KMS-11 (cell line): ENCODE measurements around the gene IDE.
A peak's percentile ranks its signal among the peaks of the same experiment; 100 is the strongest.
"Not testable (repeated sequence)": the region's sequence is repeated elsewhere in the genome, so short reads cannot be mapped to it uniquely, and the experiment has no call there.

Experiments
- H2AFZ ChIP-seq: fragments of 200-600 bp; sonication (generic); 2 replicates; pipeline ENCODE4 v1.6.1; 2016; ENCODE audit warnings: antibody characterized with exemption, mixed run types, low read depth
- H3K27ac ChIP-seq: fragments of 200-600 bp; sonication (generic); 2 replicates; pipeline ENCODE4 v1.6.1; 2016; ENCODE audit warnings: mild to moderate bottlenecking, mixed run types
- H3K27me3 ChIP-seq: fragments of 200-600 bp; sonication (generic); 2 replicates; pipeline ENCODE4 v1.6.1; 2017; ENCODE audit warnings: mild to moderate bottlenecking, low read depth, mixed run types, moderate library complexity; ENCODE audit not compliant: insufficient read depth
- H3K36me3 ChIP-seq: fragments of 200-600 bp; sonication (generic); 2 replicates; pipeline ENCODE4 v1.6.1; 2017; ENCODE audit warnings: mild to moderate bottlenecking, mixed run types; ENCODE audit not compliant: insufficient read depth
- H3K4me1 ChIP-seq: fragments of 200-600 bp; sonication (generic); 2 replicates; pipeline ENCODE4 v1.6.1; 2016; ENCODE audit warnings: mild to moderate bottlenecking, low read depth, mixed run types; ENCODE audit not compliant: poor library complexity, severe bottlenecking
- H3K4me2 ChIP-seq: fragments of 200-600 bp; sonication (generic); 2 replicates; pipeline ENCODE4 v1.7.0; 2016; ENCODE audit warnings: mild to moderate bottlenecking, mixed run types
- H3K4me3 ChIP-seq: fragments of 200-600 bp; sonication (generic); IDR thresholded peaks from 2 replicates; pipeline ENCODE4 v1.6.1; 2017; ENCODE audit warnings: low read depth, low read length, mixed read lengths; ENCODE audit not compliant: insufficient read depth
- H3K79me2 ChIP-seq: fragments of 200-600 bp; sonication (generic); 2 replicates; pipeline ENCODE4 v1.6.1; 2016; ENCODE audit warnings: low read depth, mixed run types; ENCODE audit not compliant: insufficient read depth
- H3K9ac ChIP-seq: fragments of 200-600 bp; sonication (generic); 2 replicates; pipeline ENCODE4 v1.6.1; 2016; ENCODE audit warnings: mild to moderate bottlenecking, mixed run types
- H4K20me1 ChIP-seq: fragments of 200-600 bp; sonication (generic); 2 replicates; pipeline ENCODE4 v1.6.1; 2016; ENCODE audit warnings: mild to moderate bottlenecking, mixed run types; ENCODE audit not compliant: insufficient read depth
- CTCF ChIP-seq: fragments of 200-600 bp; sonication (generic); conservative IDR thresholded peaks from 2 replicates; pipeline ENCODE4 v1.6.1; 2017; ENCODE audit warnings: low read depth, mild to moderate bottlenecking, antibody characterized with exemption, low read length, moderate library complexity, mixed read lengths

The IDE gene

GRCh38 chr10:92591550-92592022 lies 17.7 kb upstream of the IDE start:
- Histone ChIP-seq H3K4me1 (peaks cover 33% of the 10 kb centered on the region), H3K9ac (peak overlapping the region; percentile 90; the same call in 1 of the 2 replicates), H3K4me3 (no peak overlapping the region), H3K36me3 (0 out of 2 replicates have a peak, but pooled peaks cover 3% of the 10 kb centered on the region), H2AFZ (peak overlapping the region; percentile 62), H3K27ac (peak overlapping the region; percentile 93), H3K79me2 (peaks cover 37% of the 10 kb centered on the region), H3K4me2 (peak overlapping the region; percentile 38), H3K27me3 (no peaks in the 10 kb centered on the region), H4K20me1 (peaks cover 19% of the 10 kb centered on the region)
- TF ChIP-seq CTCF: no peak

- peaks cover 27% of the 10 kb centered on the region for H3K4me1 ChIP-seq
- peak overlapping the region; percentile 90; the same call in 1 of the 2 replicates for H3K9ac ChIP-seq
- no peak overlapping the region for H3K4me3 ChIP-seq
- peaks cover 30% of the 10 kb centered on the region for H3K79me2 ChIP-seq
- 0 out of 2 replicates have a peak, but pooled peaks cover 3% of the 10 kb centered on the region for H3K36me3 ChIP-seq
- H3K4me2 ChIP-seq: peak overlapping the region; percentile 38
- no peaks in the 10 kb centered on the region for H3K27me3 ChIP-seq
- H4K20me1 ChIP-seq: peaks cover 14% of the 10 kb centered on the region
- no peak for TF ChIP-seq CTCF
- H2AFZ ChIP-seq: peak overlapping the region; percentile 62
- H3K27ac ChIP-seq: peak overlapping the region; percentile 93
Measured at GRCh38 chr10:92590623-92591549, 17.0 kb upstream of the IDE start.

GRCh38 chr10:92582347-92582746 lies 8.5 kb upstream of the IDE start:
- not testable (repeated sequence) for H3K27ac ChIP-seq, H3K27me3 ChIP-seq, H3K4me3 ChIP-seq, H3K36me3 ChIP-seq, H3K4me1 ChIP-seq, H3K4me2 ChIP-seq, H2AFZ ChIP-seq, H3K79me2 ChIP-seq, H4K20me1 ChIP-seq, H3K9ac ChIP-seq

- Histone ChIP-seq H4K20me1 (no peaks in the 10 kb centered on the region), H3K36me3 (no peaks in the 10 kb centered on the region), H3K9ac (no peak overlapping the region), H3K79me2 (peaks cover 28% of the 10 kb centered on the region), H3K4me2 (peak overlapping the region; percentile 79; the same call in 1 of the 2 replicates), H3K4me1 (peaks cover 24% of the 10 kb centered on the region), H3K27ac (no peak overlapping the region), H3K27me3 (no peaks in the 10 kb centered on the region), H3K4me3 (no peak overlapping the region), H2AFZ (no peak overlapping the region)
- no peak for TF ChIP-seq CTCF
Measured at GRCh38 chr10:92575961-92576360, 2.1 kb upstream of the IDE start.
